Measurements from ENCODE around the gene PYY.
"Not testable (repeated sequence)": the region's sequence is repeated elsewhere in the genome, so short reads cannot be mapped to it uniquely, and the experiment has no call there.

Gene PYY

GRCh38 chr17:43953746-43954145, at the start of gene PYY:
PYY (minus strand) TSS chr17:43953940; CDS start chr17:43953483, 457 bp downstream.
- DNase-seq = no peak

- no peak for DNase-seq
Measured at GRCh38 chr17:44002141-44002848, 48.6 kb upstream of the PYY start.

GRCh38 chr17:44001461-44001920, 47.8 kb upstream of the PYY start:
- no peak for DNase-seq

GRCh38 chr17:44000871-44001460, 47.2 kb upstream of the PYY start:
- DNase-seq = no peak

GRCh38 chr17:44000141-44000860, 46.6 kb upstream of the PYY start:
- DNase-seq = no peak

GRCh38 chr17:43999024-43999423, 45.3 kb upstream of the PYY start:
- no peak for DNase-seq

- DNase-seq = no peak
Measured at GRCh38 chr17:43998552-43998951, 44.8 kb upstream of the PYY start.

GRCh38 chr17:43997180-43997579, 43.4 kb upstream of the PYY start:
- not testable (repeated sequence) for DNase-seq

- DNase-seq = no peak
Measured at GRCh38 chr17:43995150-43995471, 41.4 kb upstream of the PYY start.

- peak; percentile 70 for DNase-seq
Measured at GRCh38 chr17:43994272-43995149, 40.8 kb upstream of the PYY start.

- no peak for DNase-seq
Measured at GRCh38 chr17:43992641-43993040, 38.9 kb upstream of the PYY start.

- DNase-seq = no peak
Measured at GRCh38 chr17:43988301-43988700, 34.6 kb upstream of the PYY start.

GRCh38 chr17:43987131-43988021, 33.6 kb upstream of the PYY start:
- no peak for DNase-seq

- no peak for DNase-seq
Measured at GRCh38 chr17:43986225-43986981, 32.7 kb upstream of the PYY start.

- no peak for DNase-seq
Measured at GRCh38 chr17:43984521-43984920, 30.8 kb upstream of the PYY start.

- DNase-seq = no peak
Measured at GRCh38 chr17:43983515-43984411, 30.0 kb upstream of the PYY start.

GRCh38 chr17:43983196-43983514, 29.4 kb upstream of the PYY start:
- DNase-seq = no peak

- DNase-seq = no peak
Measured at GRCh38 chr17:43982171-43982570, 28.4 kb upstream of the PYY start.

GRCh38 chr17:43979671-43980070, 25.9 kb upstream of the PYY start:
- DNase-seq = no peak

- no peak for DNase-seq
Measured at GRCh38 chr17:43979011-43979410, 25.3 kb upstream of the PYY start.

Measured in activated naive CD4-positive, alpha-beta T cell treated with Interleukin-2 at 50 U/mL for 16 hours (primary cell).